NCI-H345 (cell line): ENCODE measurements around the gene WDR59.
"Not testable (repeated sequence)": the region's sequence is repeated elsewhere in the genome, so short reads cannot be mapped to it uniquely, and the experiment has no call there.

Source experiments
- DNase-seq: peaks from one replicate; lab custom pipeline; 2025; lab: John Stamatoyannopoulos, UW

WDR59 gene

DNA sequence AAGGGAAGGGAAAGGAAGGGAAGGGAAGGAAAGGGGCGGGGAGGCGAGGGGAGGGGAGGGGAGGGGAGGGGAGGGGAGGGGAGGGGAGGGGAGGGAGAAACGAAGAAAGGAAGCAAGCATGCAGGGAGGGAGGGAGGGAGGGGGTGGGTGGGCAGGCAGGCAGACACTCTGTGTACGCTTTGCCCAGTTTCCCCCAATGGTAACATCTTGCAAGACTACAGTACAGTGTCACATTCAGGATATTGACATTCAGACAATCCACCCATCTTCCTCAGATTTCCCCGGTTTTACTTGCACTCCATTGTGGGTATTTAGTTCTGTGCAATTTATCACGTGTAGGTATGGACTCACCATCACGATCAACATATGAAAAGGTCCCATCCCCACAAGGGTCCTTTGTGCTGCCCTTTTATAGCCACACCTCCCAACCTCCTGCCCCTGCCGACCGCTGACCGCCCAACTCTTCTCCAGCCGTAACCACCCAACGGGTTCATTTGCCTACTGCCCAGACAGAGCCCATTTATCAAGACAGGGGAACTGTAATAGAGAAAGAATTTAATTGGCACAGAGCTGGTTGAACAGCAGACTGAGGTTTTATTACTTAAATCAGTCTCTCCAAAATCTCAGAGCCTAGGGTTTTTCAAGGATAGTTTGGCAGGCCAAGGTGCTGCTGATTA, 118.9 kb downstream of the WDR59 start:
- DNase-seq: no peak

DNA sequence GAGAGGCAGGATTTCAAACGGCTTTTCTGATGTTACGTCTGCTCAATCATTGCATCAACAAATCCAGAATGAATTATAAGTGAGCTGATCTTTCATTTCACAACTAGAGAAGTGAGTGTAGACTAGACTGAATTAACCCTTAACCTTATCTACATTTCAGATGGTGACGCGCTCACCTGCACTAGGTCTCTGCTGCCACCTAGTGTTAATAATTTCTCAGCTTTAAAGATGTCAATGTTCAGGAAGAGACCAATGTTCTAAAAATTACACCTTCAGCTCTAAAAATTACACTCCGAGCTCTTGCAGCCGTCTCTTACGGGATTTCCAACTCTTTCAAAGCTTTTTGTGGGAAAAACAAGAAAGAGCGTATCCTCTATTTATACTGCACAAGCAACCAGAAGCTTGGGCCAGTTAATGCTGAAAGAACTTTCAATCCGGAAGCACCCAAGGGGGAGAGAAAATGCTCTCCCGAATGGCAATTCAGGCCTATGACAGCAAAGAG, 122.1 kb downstream of the WDR59 start:
- peak; percentile 42 for DNase-seq

DNA sequence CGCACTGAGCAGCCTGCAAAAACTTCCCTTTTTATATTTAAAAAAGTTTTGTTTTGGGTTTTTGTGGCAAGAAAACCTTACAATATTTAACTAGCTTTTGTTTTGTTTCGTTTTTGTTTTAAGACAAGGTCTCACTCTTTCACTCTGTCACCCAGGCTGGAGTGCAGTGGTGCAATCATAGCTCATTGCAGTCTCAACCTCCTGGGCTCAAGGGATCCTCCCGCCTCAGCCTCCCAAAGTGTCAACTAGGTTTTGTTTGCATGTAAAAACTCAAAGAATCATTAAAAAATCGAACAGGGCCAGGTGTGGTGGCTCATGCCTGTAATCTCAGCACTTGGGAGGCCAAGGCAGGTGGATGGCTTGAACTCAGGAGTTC, 132.4 kb downstream of the WDR59 start:
- DNase-seq: no peak

DNA sequence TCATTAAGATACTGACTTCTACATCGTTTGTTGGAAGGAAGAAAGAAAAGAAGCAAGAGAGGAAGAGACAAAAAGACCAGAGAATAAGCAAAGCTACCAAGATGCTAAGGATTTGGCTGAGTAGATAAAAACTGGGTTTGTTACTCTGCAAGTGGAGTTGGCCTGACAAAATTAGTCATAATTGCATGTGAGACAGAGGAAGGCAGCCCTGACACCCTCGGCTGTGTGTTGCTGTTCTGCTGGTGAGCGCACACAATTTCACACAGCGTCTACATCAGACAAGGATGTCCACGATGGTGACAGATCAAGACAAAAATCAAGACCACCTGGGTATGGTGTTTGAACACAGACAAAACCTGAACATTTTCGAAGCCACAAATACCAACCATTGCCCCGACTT, 134.9 kb downstream of the WDR59 start:
- no peak for DNase-seq

DNA sequence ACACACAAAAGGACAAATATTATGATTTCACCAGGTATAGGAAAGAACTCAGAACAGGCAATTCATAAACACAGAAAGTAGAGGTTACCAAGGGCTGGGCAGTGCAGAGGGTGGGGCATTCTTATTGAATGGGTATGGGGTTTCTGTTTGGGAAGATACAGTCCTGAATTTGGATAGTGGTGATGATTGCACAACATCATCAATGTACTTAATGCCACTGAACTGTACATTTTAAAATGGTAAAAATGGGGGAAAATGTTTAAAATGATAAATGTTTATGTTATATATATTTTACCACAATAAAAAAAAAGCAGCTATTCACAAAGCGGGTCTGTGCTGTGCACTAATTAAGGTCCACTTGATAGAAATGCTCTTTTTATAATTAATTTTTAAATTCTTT, 137.7 kb downstream of the WDR59 start:
- DNase-seq: no peak

DNA sequence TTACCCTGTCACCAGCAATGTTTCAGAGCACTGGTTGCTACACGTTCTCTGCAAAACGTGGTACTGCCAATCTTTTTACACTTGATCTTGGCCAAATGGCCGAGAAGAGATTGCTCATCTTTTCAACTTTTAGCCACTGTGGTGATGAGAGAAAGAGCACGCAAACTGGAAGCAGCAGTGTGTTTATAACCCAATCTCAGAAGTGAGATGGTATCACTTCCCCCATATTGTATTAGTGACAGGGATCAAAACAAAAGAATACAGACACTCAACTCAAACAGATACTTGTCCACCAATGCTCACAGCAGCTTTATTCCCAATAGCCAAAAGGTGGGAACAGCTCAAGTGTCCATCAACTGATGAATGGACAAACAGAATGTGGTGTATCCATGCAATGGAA, 138.2 kb downstream of the WDR59 start:
- no peak for DNase-seq

DNA sequence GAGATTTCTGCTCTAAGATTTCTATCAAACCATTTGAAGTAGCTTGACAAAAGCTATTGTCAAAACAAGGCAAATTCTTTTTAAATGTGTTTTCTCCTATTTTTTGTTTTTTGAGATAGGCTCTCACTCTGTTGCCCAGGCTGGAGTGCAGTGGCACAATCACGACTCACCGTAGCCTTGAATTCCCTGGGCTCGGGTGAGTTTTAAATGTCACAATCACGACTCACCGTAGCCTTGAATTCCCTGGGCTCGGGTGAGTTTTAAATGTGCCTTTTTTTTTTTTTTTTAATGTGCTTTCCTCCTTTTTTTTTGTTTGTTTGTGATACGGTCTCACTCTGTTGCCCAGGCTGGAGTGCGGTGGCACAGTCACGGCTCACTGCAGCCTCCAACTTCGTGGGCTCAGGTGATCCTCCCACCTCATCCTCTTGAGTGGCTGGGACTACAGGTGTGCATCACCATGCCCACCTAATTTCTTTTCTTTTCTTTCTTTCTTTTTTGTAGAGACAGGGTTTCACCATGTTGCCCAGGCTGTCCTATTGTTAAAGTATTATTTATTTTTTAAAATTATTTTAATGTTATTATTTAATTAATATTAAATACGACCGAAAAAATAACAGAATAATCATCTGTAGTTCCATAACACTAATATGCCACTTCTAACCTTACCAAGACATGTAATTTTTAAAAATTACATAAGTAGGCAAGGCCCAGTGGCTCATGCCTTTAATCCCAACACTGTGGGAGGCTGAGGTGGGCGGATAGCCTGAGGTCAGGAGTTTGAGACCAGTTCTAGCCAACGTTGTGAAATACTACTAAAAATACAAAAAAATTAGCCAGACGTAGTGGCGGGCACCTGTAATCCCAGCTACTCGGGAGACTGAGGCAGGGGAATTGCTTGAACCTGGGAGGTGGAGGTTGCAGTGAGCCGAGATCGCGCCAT, 140.6 kb downstream of the WDR59 start:
- no peak for DNase-seq

DNA sequence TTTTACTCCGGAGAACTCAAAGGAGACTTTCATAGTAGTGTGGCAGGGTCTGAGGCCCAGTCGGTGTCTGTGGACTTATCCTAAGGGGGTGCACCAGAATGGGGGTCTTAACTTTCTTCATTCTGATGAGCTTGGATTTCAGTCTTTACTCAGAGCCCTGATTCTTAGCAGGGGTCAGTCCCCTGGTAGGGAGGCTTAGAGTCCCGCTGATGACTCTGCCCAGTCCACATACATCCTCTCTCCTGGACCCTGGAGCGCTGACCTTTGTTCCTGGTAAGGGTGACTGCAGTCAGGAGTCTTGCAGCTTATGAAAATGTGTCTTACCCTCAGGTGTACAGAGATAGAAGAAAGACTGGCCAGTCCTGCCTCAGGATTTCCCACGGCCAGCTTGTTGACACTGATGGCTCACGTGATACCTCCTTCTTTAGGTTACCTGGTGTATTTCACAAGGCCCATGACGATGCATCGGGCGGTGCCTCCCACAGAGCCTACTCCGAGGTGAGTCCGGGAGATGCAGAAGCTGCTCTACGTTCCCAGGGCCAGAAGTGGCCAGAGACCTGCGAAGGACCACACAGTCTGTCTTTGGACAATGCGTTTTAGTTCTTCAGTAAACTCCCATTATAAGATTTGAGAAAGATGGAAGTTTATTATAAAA, 141.4 kb downstream of the WDR59 start:
- DNase-seq: not testable (repeated sequence)

DNA sequence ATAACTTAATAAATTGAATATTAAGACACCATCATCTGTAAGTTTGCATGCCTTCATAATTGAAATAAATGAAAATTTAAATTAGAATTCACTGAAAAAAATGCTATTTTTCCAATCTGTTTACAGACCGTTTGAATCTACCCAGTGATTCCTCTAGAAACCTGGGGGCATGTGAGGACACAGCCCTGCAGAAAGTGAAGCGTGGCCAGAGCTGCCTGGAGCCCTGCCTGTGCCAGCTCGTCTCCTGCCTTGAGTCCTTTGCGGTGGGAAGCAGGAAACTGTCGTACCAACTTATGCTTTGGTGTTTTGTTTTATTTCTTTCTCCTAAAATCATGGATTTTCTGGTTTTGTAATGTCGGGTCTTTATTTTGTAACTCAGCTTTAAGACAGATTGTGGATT, 142.5 kb downstream of the WDR59 start:
- DNase-seq: no peak

DNA sequence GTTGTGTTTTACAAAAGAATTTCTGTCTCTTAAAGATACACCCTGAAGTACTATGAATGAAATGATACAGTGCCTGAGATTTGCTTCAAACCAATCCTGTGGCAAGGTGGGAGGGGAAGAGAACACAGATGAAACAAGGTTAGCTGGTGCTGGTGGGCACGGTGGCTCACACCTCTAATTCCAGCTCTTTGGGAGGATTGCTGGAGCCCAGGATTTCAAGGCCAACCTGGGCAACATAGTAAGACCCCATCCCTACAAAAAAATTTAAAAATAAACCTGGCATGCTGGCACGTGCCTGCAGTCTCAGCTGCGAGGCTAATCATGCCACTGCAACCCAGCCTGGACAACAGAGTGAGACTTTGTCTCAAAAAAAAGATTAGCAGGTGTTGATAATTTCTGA, 143.0 kb downstream of the WDR59 start:
- no peak for DNase-seq

DNA sequence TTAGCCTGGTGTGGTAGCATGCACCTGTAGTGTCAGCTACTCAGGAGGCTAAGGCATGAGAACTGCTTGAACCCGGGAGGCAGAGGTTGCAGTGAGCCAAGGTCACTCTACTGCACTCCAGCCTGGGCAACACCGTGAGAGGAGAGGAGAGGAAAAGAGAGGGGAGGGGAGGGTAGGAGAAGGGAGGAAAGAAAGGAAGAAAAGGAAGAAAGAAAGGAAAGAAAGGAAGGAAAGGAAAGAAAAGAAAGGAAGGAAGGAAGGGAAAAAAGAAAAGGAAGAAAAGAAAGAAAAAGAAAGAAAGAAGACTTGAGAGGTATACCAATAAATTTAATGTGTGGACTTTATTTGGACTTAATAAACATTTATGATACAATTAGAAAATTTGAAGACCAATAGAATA, 143.5 kb downstream of the WDR59 start:
- DNase-seq: no peak

DNA sequence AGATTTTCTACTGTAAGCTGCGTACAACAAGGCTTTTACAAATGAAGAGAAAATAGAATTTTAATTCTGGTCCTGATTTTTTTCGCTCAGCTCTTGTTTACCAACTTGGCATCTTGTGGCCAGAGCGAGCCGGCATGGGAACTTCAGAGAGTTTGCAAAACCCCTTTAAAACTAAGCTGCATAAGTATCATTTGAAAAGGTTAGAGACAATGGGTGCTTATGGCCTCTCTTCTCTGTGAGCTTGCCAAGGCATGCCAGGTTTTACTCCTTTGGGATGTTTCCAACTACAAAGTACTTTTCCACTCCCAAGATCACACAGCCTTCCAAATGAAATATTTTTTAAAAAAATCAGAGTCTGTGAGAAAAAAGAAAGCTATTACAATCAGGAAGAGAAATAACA, 147.9 kb downstream of the WDR59 start:
- DNase-seq: peak; percentile 61

DNA sequence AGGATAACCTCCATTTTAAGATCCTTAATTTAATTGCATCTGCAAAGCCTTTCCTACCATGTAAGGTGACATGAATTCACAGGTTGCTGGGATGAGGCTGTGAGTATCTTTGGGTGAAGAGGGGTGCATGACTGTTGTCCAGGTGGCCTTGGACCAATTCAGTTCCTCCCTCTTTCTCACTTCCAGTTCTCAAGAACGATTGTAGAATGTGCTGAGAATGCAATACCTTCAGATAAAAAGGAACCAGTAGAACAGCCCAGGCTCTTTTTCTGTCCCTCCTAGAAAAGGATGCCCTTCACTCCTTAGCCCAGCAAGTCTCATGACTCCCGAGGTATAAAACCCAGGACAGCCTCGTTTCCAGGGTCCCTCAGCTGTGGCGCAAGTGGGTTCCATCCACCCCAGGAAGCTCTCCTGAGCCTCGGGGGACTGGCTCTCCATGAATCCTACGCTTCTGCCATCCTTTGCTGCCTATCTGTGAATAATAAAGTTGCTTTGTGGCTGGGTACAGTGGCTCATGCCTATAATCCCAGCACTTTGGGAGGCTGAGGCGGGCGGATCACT, 148.7 kb downstream of the WDR59 start:
- no peak for DNase-seq

DNA sequence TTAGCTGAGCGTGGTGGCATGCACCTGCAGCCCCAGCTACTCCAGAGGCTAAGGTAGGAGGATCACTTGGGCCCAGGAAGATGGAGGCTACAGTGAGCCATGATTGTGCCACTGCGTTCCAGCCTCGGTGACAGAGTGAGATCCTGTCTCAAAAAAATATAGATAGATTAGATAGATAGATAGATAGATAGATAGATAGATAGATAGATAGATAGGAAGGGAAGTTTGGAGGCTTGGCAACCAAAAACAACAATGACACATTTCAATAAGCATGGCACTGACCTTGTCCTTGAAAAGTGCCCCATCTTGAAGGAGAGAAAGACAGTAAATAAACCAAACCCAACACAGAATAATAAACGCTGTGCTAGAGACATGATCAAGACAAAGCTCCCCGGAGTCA, 152.7 kb downstream of the WDR59 start:
- DNase-seq: no peak

DNA sequence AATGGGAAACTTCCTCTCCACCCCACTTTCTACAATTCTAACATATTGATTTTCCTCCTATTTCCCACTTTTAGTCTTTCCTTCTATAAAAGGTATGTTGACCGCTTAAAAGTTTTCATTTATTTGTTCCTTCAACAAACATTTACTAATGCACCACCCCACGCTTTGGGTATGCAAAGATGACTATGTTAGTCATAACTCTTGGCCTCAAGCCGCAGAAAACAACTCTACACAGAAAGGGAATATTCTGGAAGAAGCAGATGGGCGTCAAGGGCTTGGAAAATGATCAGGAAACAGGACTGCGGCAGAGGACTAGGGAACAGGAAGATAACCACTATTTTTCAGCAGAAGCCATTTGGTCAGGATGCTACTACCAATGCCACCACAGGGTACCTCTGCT, 153.5 kb downstream of the WDR59 start:
- DNase-seq: no peak

DNA sequence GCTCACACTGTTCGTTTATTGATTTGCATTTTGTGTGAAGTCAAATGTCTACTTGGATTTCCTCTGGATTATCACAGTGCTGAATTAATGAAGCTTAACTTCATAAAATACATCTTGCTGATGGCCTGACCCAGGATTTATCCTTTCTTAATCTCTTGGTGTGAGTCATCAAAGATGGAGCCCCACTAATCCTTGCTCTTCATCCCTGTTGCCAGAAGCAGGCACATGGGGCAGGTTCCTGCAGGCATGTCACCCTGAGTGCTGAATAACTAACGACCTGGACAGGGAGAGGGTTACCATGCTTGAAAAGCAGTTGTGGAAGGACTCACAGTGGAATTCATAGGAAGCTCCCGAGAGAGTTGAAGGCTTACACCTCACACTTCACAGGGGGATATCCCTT, 154.3 kb downstream of the WDR59 start:
- no peak for DNase-seq

DNA sequence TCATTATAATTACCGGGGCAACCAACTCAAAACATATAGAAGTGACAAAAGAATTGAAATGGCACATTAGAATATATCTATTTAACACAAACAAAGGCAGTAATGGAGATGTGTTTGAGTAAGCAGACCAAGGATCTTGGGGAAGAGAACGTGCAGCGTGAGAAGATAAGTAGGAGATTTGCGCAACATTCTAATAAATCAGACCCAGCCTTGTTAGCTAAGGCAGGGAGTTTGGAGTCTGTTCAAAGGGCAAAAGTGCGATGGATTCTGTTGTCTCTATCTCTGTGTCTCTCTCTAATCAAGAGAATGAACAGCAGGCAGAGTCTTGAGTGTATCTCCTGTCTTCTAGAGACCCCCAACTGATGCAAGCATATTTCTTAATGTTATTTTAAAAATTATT, 155.3 kb downstream of the WDR59 start:
- DNase-seq: no peak

DNA sequence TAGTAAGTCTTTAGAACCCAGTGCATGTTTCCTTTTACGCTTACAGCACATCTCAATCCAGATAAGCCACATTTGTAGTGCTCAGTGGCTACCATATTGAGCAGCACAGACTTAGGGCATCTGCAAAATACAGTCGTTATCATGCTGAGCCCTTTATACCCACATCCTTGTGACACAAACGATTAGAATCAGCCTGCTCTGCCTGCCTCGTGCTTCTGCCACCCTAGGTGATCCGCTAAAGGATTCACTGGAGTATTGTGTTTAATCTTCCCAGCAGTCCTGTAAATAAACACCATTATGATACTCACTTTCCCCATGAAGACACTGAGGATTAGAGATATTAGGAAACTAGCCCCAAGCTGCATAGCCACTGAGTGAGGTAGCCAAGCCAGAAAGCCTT, 159.0 kb downstream of the WDR59 start:
- DNase-seq: peak; percentile 34

DNA sequence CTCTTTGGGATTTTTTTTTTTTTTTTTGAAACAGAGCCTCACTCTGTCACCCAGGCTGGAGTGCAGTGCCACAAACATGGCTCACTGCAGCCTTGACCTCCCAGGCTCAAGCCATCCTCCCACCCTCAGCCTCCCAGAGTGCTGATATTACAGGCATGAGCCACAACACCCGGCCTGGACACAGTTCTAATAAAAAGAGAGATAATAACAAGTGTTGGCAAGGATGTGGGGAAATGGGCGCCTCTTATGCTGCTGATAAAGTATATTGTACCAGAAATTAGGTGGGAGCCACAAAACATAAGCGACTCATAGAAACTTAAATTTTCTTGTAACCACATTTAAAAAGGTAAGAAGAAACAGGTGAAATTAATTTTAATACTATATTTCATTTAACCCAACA, 159.9 kb downstream of the WDR59 start:
- DNase-seq: no peak
